ENCODE data around the gene FAM20B.
A peak's percentile ranks its signal among the peaks of the same experiment; 100 is the strongest.

Gene FAM20B

GRCh38 chr1:179066471-179066870 is 40.8 kb downstream of the FAM20B start:
- no peak overlapping the region for H3K4me3 ChIP-seq (replicated peaks; ENCODE audit: low read depth, low read length)
- peaks cover 4% of the 10 kb centered on the region for H3K36me3 ChIP-seq (ENCODE audit: control insufficient read depth, insufficient read depth, low read length)
- DNase-seq (ENCODE audit: extremely low read depth, insufficient read length) = no peak
- no peaks in the 10 kb centered on the region for H3K27me3 ChIP-seq (replicated peaks; ENCODE audit: control insufficient read depth, insufficient read depth, low read length)
- no peak for TF ChIP-seq CTCF (IDR thresholded peaks at IDR 0.05; ENCODE audit: insufficient read depth, low read length, poor library complexity, severe bottlenecking)

- no peak for TF ChIP-seq CTCF (IDR thresholded peaks at IDR 0.05; ENCODE audit: insufficient read depth, low read length, poor library complexity, severe bottlenecking)
- Histone ChIP-seq H3K36me3 (ENCODE audit: control insufficient read depth, insufficient read depth, low read length) (no peaks in the 10 kb centered on the region), H3K27me3 (replicated peaks; ENCODE audit: control insufficient read depth, insufficient read depth, low read length) (no peaks in the 10 kb centered on the region), H3K4me3 (replicated peaks; ENCODE audit: low read depth, low read length) (no peak overlapping the region)
- no peak for DNase-seq (ENCODE audit: extremely low read depth, insufficient read length)
Measured at GRCh38 chr1:179077396-179077795, 51.7 kb downstream of the FAM20B start.

- H3K36me3 ChIP-seq (ENCODE audit: control insufficient read depth, insufficient read depth, low read length) = peaks cover 2% of the 10 kb centered on the region; the same call in 1 of the 2 replicates
- TF ChIP-seq CTCF (IDR thresholded peaks at IDR 0.05; ENCODE audit: insufficient read depth, low read length, poor library complexity, severe bottlenecking) = peak; percentile 77
- DNase-seq (ENCODE audit: extremely low read depth, insufficient read length) = no peak
- no peaks in the 10 kb centered on the region for H3K27me3 ChIP-seq (replicated peaks; ENCODE audit: control insufficient read depth, insufficient read depth, low read length)
- H3K4me3 ChIP-seq (replicated peaks; ENCODE audit: low read depth, low read length) = no peak overlapping the region
Measured at GRCh38 chr1:179079113-179079761, 53.5 kb downstream of the FAM20B start.

DNA sequence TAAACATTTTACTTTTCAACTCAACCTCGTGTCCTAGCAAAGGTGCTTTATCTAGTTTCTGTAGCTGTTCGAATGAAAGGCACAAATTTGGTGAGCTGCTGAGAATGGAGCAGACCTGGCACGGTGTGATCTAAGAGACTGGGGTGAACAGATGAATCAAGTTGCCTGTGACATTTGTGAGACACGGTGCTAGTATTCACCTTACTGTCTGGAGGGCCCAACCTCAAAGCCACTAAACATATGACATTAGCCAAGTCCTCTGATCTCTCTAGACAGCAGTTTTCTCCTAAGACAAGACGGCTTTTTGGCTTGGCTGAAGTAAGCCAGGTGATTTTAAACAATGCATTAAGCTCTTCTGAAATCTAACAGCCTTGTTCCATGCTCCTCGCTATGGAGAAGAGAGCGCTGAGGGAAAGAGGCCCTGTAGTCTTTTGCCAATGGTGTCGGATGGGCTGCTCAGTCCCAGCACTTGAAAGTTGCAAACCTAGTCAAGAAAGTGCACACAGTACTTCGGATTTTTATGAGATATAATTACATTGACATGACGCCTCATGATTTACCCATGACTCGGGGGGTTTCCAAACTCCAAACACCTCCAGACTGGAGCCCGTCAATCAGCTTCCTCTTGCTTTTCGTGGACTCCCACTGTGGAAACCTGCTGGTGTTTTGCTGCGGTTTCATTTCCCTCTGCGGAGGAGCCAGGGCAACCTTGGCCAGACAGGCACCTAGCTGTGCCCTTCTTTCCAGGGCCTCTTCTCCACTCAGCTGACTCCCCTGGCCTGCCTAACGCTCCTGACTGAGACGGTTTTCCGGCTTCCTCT is 55.4 kb downstream of the FAM20B start:
- no peak for TF ChIP-seq CTCF (IDR thresholded peaks at IDR 0.05; ENCODE audit: insufficient read depth, low read length, poor library complexity, severe bottlenecking)
- DNase-seq (ENCODE audit: extremely low read depth, insufficient read length) = no peak
- peaks cover 12% of the 10 kb centered on the region for H3K36me3 ChIP-seq (ENCODE audit: control insufficient read depth, insufficient read depth, low read length)
- peak overlapping the region; percentile 92 for H3K4me3 ChIP-seq (replicated peaks; ENCODE audit: low read depth, low read length)
- H3K27me3 ChIP-seq (replicated peaks; ENCODE audit: control insufficient read depth, insufficient read depth, low read length) = no peaks in the 10 kb centered on the region

GRCh38 chr1:179081687-179082332 is 56.1 kb downstream of the FAM20B start, which contains the start of gene TOR3A:
TOR3A (plus strand) TSS chr1:179082070; CDS start chr1:179082129, 59 bp downstream.
- Histone ChIP-seq H3K4me3 (replicated peaks; ENCODE audit: low read depth, low read length) (peak within 1 kb of the TSS; percentile 92), H3K36me3 (ENCODE audit: control insufficient read depth, insufficient read depth, low read length) (peaks cover 12% of the 10 kb centered on the region), H3K27me3 (replicated peaks; ENCODE audit: control insufficient read depth, insufficient read depth, low read length) (no peaks in the 10 kb centered on the region)
- no peak for TF ChIP-seq CTCF (IDR thresholded peaks at IDR 0.05; ENCODE audit: insufficient read depth, low read length, poor library complexity, severe bottlenecking)
- peak; percentile 95 for DNase-seq (ENCODE audit: extremely low read depth, insufficient read length)
